ENCODE data around the gene PKP4.

DNA sequence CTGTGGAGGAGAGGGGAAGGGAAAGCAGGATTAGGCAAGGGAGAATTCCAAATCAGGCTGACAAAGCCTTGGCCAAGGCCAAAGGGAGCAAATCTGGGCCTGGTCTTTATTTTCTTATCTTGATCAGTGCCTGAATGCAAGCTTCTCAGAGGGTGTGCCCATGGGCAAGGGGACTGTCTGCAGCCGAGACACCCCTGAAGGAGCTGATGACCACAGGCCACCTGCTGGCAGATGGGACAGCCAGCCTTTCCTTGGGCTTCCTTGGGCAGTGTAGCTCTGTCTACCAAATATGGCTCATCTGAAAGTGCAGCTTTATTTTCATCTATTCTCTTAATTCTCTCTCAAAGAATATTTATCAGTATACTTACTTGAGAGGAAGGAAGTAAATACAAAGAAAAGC lies 117.0 kb downstream of the PKP4 start:
- no peak for TF ChIP-seq CTCF (IDR thresholded peaks at IDR 0.05)
- TF ChIP-seq EP300 (IDR thresholded peaks at IDR 0.05) = no peak
- no peak for TF ChIP-seq POLR2AphosphoS5 (IDR thresholded peaks at IDR 0.05)
- TF ChIP-seq POLR2A (IDR thresholded peaks at IDR 0.05) = no peak
